Vagina (tissue), 2 donors: Measurements from ENCODE around the gene MYB. TPM values are rescaled to one million over a fixed set of nuclear protein-coding genes. Genes with fewer than 3 reads are reported as not detected.

ENCODE experiments used
- DNase-seq, 2 donors: peaks; one replicate each; pipeline ENCODE4 v3.0.0-alpha.2; 2017; ENCODE audit errors: extremely low spot score in 2 of 2
- H3K27ac ChIP-seq: fragments of 200-600 bp; sonication (generic); one replicate; pipeline ENCODE4 v1.5.1; 2019
- H3K27me3 ChIP-seq: fragments of 200-600 bp; sonication (generic); one replicate; pipeline ENCODE4 v1.5.1; 2019
- H3K36me3 ChIP-seq, 2 donors: fragments of 200-600 bp; sonication (generic); one replicate each; pipeline ENCODE4 v1.5.1; 2017 to 2019
- H3K4me1 ChIP-seq: fragments of 200-600 bp; sonication (generic); one replicate; pipeline ENCODE4 v1.5.1; 2019
- H3K4me3 ChIP-seq, 2 donors: fragments of 200-600 bp; sonication (generic); 1 replicate in 1 of 2; 2 replicates in 1 of 2; pipeline ENCODE4 v1.5.1; 2016 to 2019
- H3K9me3 ChIP-seq: fragments of 200-600 bp; sonication (generic); one replicate; pipeline ENCODE4 v1.5.1; 2019
- POLR2A ChIP-seq, 2 donors: fragments of 450-650 bp; IDR thresholded peaks; one replicate each; pipeline ENCODE4 v1.6.1; 2017; ENCODE audit warnings: antibody characterized with exemption in 2 of 2, mild to moderate bottlenecking in 2 of 2, moderate library complexity in 2 of 2
- POLR2AphosphoS5 ChIP-seq, 2 donors: sonication (generic); formaldehyde crosslinking; IDR thresholded peaks; one replicate each; pipeline ENCODE4 v1.9.0; 2017; ENCODE audit warnings: antibody characterized with exemption in 2 of 2, mild to moderate bottlenecking in 2 of 2, low read depth in 1 of 2; ENCODE audit not compliant: insufficient read depth in 1 of 2
- intact Hi-C: fragments of 100-400 bp; cut with DNase I; formaldehyde crosslinking; loops from one replicate; pipeline ENCODE4 v1.15.1; 2023
- total RNA-seq: library from RNA; depleted of rRNA; stranded (reverse); fragments of >200 nt; gene quantifications from one replicate; pipeline ENCODE4 v1.2.3, GENCODE V29; 2016
- TF ChIP-seq, protein P1 (sequence below), 3 experiments: fragments of 450-650 bp in 2 of 3; fragments of 200-600 bp in 1 of 3; sonication (generic) in 1 of 3; IDR thresholded peaks; one replicate each; pipeline ENCODE4 v1.5.1; 2017 to 2019; ENCODE audit warnings: antibody characterized with exemption in 3 of 3, mild to moderate bottlenecking in 2 of 3, moderate library complexity in 2 of 3

The MYB gene
- total RNA-seq, 1 donor from 2014 or later, result 2.5 TPM

DNA sequence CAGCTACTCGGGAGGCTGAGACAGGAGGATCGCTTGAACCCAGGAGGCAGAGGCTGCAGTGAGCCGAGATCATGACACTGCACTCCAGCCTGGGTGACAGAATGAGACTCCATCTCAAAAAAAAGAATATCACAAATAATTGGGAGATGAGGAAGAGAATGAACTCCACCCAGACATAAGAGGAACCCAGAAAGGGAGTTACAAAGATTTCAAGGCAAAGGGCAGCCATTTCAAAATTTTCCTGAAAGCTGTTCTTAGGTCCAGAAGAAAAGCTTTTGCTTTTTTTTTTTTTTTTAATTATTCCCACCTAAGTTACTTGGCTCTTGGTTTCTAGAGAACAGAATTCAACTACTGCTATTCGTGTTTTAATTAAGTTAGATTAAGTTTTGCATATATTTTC, 23.8 kb downstream of the MYB start:
- DNase-seq, result no peak
- H3K4me1 ChIP-seq, result peaks cover under 1% of the 10 kb centered on the region
- TF ChIP-seq, protein P1, sequence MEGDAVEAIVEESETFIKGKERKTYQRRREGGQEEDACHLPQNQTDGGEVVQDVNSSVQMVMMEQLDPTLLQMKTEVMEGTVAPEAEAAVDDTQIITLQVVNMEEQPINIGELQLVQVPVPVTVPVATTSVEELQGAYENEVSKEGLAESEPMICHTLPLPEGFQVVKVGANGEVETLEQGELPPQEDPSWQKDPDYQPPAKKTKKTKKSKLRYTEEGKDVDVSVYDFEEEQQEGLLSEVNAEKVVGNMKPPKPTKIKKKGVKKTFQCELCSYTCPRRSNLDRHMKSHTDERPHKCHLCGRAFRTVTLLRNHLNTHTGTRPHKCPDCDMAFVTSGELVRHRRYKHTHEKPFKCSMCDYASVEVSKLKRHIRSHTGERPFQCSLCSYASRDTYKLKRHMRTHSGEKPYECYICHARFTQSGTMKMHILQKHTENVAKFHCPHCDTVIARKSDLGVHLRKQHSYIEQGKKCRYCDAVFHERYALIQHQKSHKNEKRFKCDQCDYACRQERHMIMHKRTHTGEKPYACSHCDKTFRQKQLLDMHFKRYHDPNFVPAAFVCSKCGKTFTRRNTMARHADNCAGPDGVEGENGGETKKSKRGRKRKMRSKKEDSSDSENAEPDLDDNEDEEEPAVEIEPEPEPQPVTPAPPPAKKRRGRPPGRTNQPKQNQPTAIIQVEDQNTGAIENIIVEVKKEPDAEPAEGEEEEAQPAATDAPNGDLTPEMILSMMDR (IDR thresholded peaks at IDR 0.05), result no peak
- TF ChIP-seq POLR2AphosphoS5 (IDR thresholded peaks at IDR 0.05; ENCODE audit: insufficient read depth in 1 of 2, low read depth in 1 of 2) (no peak), POLR2A (IDR thresholded peaks at IDR 0.05) (no peak)

GRCh38 chr6:135209803-135210202, 28.7 kb downstream of the MYB start:
- no peak for DNase-seq
- Histone ChIP-seq H3K36me3 (no peaks in the 10 kb centered on the region), H3K9me3 (no peaks in the 10 kb centered on the region), H3K4me3 (no peak overlapping the region), H3K4me1 (peaks cover 28% of the 10 kb centered on the region), H3K27me3 (no peaks in the 10 kb centered on the region), H3K27ac (no peak overlapping the region)
- TF ChIP-seq POLR2A (IDR thresholded peaks at IDR 0.05) (no peak), POLR2AphosphoS5 (IDR thresholded peaks at IDR 0.05; ENCODE audit: insufficient read depth in 1 of 2, low read depth in 1 of 2) (no peak)
- TF ChIP-seq, protein P1 (IDR thresholded peaks at IDR 0.05), result no peak
- intact Hi-C loops, result no loop called here

More for the DNA sequence above, 23.8 kb downstream of the MYB start:
- no peaks in the 10 kb centered on the region for H3K9me3 ChIP-seq
- H3K4me3 ChIP-seq, result no peak overlapping the region
- no peak overlapping the region for H3K27ac ChIP-seq
- H3K36me3 ChIP-seq, result no peaks in the 10 kb centered on the region
- intact Hi-C loops, result no loop called here
- no peaks in the 10 kb centered on the region for H3K27me3 ChIP-seq

GRCh38 chr6:135210632-135211305, 29.7 kb downstream of the MYB start:
- Histone ChIP-seq H3K4me1 (peaks cover 28% of the 10 kb centered on the region), H3K4me3 (no peak overlapping the region), H3K27me3 (no peaks in the 10 kb centered on the region), H3K27ac (no peak overlapping the region), H3K36me3 (no peaks in the 10 kb centered on the region), H3K9me3 (no peaks in the 10 kb centered on the region)
- no peak for DNase-seq
- intact Hi-C loops, result no loop called here
- TF ChIP-seq POLR2A (IDR thresholded peaks at IDR 0.05), result no peak
- TF ChIP-seq POLR2AphosphoS5 (IDR thresholded peaks at IDR 0.05; ENCODE audit: insufficient read depth in 1 of 2, low read depth in 1 of 2), result no peak

GRCh38 chr6:135211306-135211702, 30.2 kb downstream of the MYB start:
- Histone ChIP-seq H3K9me3 (no peaks in the 10 kb centered on the region), H3K27ac (no peak overlapping the region), H3K4me1 (peaks cover 28% of the 10 kb centered on the region), H3K4me3 (no peak overlapping the region), H3K36me3 (no peaks in the 10 kb centered on the region), H3K27me3 (no peaks in the 10 kb centered on the region)
- TF ChIP-seq POLR2A (IDR thresholded peaks at IDR 0.05) (no peak), POLR2AphosphoS5 (IDR thresholded peaks at IDR 0.05; ENCODE audit: insufficient read depth in 1 of 2, low read depth in 1 of 2) (no peak)
- TF ChIP-seq, protein P1 (IDR thresholded peaks at IDR 0.05), result no peak
- no peak for DNase-seq
- intact Hi-C loops, result no loop called here

GRCh38 chr6:135212020-135212806, 31.1 kb downstream of the MYB start:
- Histone ChIP-seq H3K4me3 (no peak overlapping the region), H3K9me3 (no peaks in the 10 kb centered on the region), H3K27me3 (no peaks in the 10 kb centered on the region), H3K27ac (no peak overlapping the region), H3K36me3 (no peaks in the 10 kb centered on the region), H3K4me1 (peaks cover 28% of the 10 kb centered on the region)
- no peak for DNase-seq
- intact Hi-C loops, result no loop called here
- TF ChIP-seq, protein P1 (IDR thresholded peaks at IDR 0.05), result no peak
- TF ChIP-seq POLR2AphosphoS5 (IDR thresholded peaks at IDR 0.05; ENCODE audit: insufficient read depth in 1 of 2, low read depth in 1 of 2), result peak in 1 of 2 donors; percentile 51
